ENCODE results near the gene HEPHL1. TPM values are rescaled to one million over a fixed set of nuclear protein-coding genes. Genes with fewer than 3 reads are reported as not detected.

HEPHL1 gene
- total and polyA plus RNA-seq, 2 experiments from 2014 or later, result 0.07 to 0.21 TPM

DNA sequence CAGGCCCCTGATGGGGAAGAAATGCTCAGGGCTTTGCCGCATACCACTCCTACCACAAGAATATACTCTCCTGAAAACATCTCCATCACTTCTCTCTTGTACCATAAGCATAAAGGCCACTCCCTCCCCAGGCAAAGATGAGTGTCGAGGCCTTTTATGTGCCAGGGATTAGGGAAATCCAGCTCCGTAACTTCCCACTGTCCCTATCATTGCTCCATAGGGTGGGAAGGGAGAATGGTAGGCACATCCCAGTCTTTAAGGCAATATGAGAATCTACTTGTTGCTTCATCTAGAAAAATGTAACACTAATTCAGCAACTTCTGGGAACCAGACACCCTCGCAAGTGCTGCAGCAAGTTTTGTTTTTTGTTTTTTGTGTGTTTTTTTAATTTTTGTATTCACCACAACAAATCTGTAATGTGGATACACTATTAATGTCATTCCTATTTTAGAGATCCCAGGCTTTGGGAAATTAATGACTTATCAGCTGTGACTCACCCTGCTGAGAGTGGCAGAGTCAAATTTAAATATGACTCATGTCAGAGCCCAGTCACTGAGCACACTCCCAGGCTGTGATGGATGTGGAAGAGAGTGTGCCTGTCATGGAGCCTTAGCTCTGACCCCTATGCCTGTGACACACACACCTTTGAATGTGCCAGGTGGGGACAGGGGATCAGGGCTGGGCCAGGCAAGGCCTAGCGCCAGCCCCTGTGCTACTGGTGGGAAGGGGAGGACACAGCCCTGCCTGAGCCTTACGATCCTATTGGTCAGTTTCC lies 130.9 kb downstream of the HEPHL1 start (continued):
- TF ChIP-seq, protein P1, sequence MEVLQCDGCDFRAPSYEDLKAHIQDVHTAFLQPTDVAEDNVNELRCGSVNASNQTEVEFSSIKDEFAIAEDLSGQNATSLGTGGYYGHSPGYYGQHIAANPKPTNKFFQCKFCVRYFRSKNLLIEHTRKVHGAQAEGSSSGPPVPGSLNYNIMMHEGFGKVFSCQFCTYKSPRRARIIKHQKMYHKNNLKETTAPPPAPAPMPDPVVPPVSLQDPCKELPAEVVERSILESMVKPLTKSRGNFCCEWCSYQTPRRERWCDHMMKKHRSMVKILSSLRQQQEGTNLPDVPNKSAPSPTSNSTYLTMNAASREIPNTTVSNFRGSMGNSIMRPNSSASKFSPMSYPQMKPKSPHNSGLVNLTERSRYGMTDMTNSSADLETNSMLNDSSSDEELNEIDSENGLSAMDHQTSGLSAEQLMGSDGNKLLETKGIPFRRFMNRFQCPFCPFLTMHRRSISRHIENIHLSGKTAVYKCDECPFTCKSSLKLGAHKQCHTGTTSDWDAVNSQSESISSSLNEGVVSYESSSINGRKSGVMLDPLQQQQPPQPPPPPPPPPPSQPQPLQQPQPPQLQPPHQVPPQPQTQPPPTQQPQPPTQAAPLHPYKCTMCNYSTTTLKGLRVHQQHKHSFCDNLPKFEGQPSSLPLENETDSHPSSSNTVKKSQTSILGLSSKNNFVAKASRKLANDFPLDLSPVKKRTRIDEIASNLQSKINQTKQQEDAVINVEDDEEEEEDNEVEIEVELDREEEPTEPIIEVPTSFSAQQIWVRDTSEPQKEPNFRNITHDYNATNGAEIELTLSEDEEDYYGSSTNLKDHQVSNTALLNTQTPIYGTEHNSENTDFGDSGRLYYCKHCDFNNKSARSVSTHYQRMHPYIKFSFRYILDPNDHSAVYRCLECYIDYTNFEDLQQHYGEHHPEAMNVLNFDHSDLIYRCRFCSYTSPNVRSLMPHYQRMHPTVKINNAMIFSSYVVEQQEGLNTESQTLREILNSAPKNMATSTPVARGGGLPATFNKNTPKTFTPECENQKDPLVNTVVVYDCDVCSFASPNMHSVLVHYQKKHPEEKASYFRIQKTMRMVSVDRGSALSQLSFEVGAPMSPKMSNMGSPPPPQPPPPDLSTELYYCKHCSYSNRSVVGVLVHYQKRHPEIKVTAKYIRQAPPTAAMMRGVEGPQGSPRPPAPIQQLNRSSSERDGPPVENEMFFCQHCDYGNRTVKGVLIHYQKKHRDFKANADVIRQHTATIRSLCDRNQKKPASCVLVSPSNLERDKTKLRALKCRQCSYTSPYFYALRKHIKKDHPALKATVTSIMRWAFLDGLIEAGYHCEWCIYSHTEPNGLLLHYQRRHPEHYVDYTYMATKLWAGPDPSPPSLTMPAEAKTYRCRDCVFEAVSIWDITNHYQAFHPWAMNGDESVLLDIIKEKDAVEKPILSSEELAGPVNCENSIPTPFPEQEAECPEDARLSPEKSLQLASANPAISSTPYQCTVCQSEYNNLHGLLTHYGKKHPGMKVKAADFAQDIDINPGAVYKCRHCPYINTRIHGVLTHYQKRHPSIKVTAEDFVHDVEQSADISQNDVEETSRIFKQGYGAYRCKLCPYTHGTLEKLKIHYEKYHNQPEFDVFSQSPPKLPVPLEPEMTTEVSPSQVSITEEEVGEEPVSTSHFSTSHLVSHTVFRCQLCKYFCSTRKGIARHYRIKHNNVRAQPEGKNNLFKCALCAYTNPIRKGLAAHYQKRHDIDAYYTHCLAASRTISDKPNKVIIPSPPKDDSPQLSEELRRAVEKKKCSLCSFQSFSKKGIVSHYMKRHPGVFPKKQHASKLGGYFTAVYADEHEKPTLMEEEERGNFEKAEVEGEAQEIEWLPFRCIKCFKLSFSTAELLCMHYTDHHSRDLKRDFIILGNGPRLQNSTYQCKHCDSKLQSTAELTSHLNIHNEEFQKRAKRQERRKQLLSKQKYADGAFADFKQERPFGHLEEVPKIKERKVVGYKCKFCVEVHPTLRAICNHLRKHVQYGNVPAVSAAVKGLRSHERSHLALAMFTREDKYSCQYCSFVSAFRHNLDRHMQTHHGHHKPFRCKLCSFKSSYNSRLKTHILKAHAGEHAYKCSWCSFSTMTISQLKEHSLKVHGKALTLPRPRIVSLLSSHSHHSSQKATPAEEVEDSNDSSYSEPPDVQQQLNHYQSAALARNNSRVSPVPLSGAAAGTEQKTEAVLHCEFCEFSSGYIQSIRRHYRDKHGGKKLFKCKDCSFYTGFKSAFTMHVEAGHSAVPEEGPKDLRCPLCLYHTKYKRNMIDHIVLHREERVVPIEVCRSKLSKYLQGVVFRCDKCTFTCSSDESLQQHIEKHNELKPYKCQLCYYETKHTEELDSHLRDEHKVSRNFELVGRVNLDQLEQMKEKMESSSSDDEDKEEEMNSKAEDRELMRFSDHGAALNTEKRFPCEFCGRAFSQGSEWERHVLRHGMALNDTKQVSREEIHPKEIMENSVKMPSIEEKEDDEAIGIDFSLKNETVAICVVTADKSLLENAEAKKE (CRISPR knock-in tag; IDR thresholded peaks at IDR 0.05), result no peak
- TF ChIP-seq JUNB (IDR thresholded peaks at IDR 0.05; ENCODE audit: unreplicated experiment) (no peak), EZH2phosphoT487 (IDR thresholded peaks at IDR 0.05; ENCODE audit: unreplicated experiment) (no peak)
- TF ChIP-seq, protein P2, sequence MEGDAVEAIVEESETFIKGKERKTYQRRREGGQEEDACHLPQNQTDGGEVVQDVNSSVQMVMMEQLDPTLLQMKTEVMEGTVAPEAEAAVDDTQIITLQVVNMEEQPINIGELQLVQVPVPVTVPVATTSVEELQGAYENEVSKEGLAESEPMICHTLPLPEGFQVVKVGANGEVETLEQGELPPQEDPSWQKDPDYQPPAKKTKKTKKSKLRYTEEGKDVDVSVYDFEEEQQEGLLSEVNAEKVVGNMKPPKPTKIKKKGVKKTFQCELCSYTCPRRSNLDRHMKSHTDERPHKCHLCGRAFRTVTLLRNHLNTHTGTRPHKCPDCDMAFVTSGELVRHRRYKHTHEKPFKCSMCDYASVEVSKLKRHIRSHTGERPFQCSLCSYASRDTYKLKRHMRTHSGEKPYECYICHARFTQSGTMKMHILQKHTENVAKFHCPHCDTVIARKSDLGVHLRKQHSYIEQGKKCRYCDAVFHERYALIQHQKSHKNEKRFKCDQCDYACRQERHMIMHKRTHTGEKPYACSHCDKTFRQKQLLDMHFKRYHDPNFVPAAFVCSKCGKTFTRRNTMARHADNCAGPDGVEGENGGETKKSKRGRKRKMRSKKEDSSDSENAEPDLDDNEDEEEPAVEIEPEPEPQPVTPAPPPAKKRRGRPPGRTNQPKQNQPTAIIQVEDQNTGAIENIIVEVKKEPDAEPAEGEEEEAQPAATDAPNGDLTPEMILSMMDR (conservative IDR thresholded peaks at IDR 0.05; ENCODE audit: low read depth in 2 of 2), result no peak

DNA sequence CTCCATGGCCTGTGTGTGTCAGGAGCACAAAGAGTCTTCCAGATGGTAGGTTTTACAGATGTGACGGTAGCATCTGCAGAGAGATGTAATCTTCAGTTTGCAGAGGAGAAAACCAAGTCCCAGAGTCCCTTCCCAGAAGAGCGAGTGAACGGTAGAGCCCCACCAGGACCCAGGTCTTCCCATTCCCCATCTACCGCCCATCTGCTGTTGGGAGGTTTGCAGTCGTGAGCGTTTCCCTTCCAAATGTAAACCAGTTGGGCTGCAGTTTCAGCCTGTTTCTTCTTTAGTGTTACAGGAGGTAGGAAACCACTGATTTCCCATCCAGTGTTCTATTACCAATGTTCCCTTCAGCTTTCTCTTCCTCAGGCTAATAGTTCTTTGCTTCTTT lies 131.5 kb downstream of the HEPHL1 start:
- Histone ChIP-seq H3K27me3 (ENCODE audit: insufficient read depth) (no peaks in the 10 kb centered on the region), H2AFZ (no peak overlapping the region), H3F3A (replicated peaks; ENCODE audit: low read depth) (no peaks in the 10 kb centered on the region), H3K27ac (ENCODE audit: low read depth) (no peak overlapping the region), H3K79me2 (replicated peaks; ENCODE audit: insufficient read depth) (peaks cover 100% of the 10 kb centered on the region), H3K36me3 (ENCODE audit: insufficient read depth) (peaks cover 16% of the 10 kb centered on the region), H4K20me1 (replicated peaks; ENCODE audit: insufficient read depth) (peaks cover 71% of the 10 kb centered on the region), H3K9me2 (ENCODE audit: insufficient read depth) (no peaks in the 10 kb centered on the region), H3K4me1 (ENCODE audit: insufficient read depth) (peaks cover 48% of the 10 kb centered on the region), H3K4me2 (peak overlapping the region; percentile 16; the same call in 1 of the 2 replicates), H3K4me3 (no peak overlapping the region)
- H3K27ac Mint-ChIP-seq, result peak overlapping the region; percentile 65
- ATAC-seq, result peak; percentile 18; the same call in 2 of the 3 replicates
- peaks cover 2% of the 10 kb centered on the region for H3K27me3 Mint-ChIP-seq (ENCODE audit: insufficient read depth, low read depth, poor library complexity)
- no peak overlapping the region for H3K4me3 Mint-ChIP-seq
- H3K36me3 Mint-ChIP-seq (ENCODE audit: low read depth), result peaks cover 40% of the 10 kb centered on the region
- DNase-seq (ENCODE audit: low spot score), result no peak
- peaks cover 53% of the 10 kb centered on the region for H3K4me1 Mint-ChIP-seq
- H3K9me3 Mint-ChIP-seq, result peaks cover 12% of the 10 kb centered on the region
- TF ChIP-seq JUNB (IDR thresholded peaks at IDR 0.05; ENCODE audit: unreplicated experiment) (no peak), EZH2phosphoT487 (IDR thresholded peaks at IDR 0.05; ENCODE audit: unreplicated experiment) (no peak), CREB1 (CRISPR knock-in tag; IDR thresholded peaks at IDR 0.05; ENCODE audit: low read depth) (no peak), STAT1 (IDR thresholded peaks at IDR 0.05; ENCODE audit: unreplicated experiment) (no peak)
- TF ChIP-seq, protein P3, sequence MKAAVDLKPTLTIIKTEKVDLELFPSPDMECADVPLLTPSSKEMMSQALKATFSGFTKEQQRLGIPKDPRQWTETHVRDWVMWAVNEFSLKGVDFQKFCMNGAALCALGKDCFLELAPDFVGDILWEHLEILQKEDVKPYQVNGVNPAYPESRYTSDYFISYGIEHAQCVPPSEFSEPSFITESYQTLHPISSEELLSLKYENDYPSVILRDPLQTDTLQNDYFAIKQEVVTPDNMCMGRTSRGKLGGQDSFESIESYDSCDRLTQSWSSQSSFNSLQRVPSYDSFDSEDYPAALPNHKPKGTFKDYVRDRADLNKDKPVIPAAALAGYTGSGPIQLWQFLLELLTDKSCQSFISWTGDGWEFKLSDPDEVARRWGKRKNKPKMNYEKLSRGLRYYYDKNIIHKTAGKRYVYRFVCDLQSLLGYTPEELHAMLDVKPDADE (IDR thresholded peaks at IDR 0.05), result no peak
- TF ChIP-seq, protein P2 (conservative IDR thresholded peaks at IDR 0.05; ENCODE audit: low read depth in 2 of 2), result no peak
